Effector memory CD4-positive, alpha-beta T cell (primary cell): ENCODE measurements around the gene STK11IP.
"Not testable (repeated sequence)": the region's sequence is repeated elsewhere in the genome, so short reads cannot be mapped to it uniquely, and the experiment has no call there.

Experiments used
- DNase-seq, 3 donors: peaks; one replicate each; pipeline ENCODE4 v3.0.0-alpha.2; 2020
- H3K27ac ChIP-seq: 2 replicates; pipeline ENCODE4 v1.7.0; 2013; ENCODE audit warnings: mild to moderate bottlenecking, low read length, moderate library complexity; ENCODE audit not compliant: insufficient read depth, poor library complexity, severe bottlenecking
- H3K27me3 ChIP-seq: replicated peaks from 2 replicates; pipeline ENCODE4 v1.7.0; 2013; ENCODE audit warnings: mild to moderate bottlenecking, low read length; ENCODE audit not compliant: insufficient read depth, control insufficient read depth, poor library complexity, severe bottlenecking
- H3K36me3 ChIP-seq: 2 replicates; pipeline ENCODE4 v1.7.0; 2013; ENCODE audit warnings: mild to moderate bottlenecking, low read length, moderate library complexity; ENCODE audit not compliant: control insufficient read depth, insufficient read depth
- H3K4me1 ChIP-seq: 2 replicates; pipeline ENCODE4 v1.7.0; 2013; ENCODE audit warnings: low read length, mild to moderate bottlenecking; ENCODE audit not compliant: control insufficient read depth, insufficient read depth, poor library complexity, severe bottlenecking
- H3K4me3 ChIP-seq: 2 replicates; pipeline ENCODE4 v1.7.0; 2013; ENCODE audit warnings: low read length, low read depth, mild to moderate bottlenecking; ENCODE audit not compliant: insufficient read depth, poor library complexity, severe bottlenecking
- H3K9me3 ChIP-seq: 2 replicates; pipeline ENCODE4 v1.7.0; 2013; ENCODE audit warnings: mild to moderate bottlenecking, low read length, moderate library complexity; ENCODE audit not compliant: control insufficient read depth

STK11IP gene

DNA sequence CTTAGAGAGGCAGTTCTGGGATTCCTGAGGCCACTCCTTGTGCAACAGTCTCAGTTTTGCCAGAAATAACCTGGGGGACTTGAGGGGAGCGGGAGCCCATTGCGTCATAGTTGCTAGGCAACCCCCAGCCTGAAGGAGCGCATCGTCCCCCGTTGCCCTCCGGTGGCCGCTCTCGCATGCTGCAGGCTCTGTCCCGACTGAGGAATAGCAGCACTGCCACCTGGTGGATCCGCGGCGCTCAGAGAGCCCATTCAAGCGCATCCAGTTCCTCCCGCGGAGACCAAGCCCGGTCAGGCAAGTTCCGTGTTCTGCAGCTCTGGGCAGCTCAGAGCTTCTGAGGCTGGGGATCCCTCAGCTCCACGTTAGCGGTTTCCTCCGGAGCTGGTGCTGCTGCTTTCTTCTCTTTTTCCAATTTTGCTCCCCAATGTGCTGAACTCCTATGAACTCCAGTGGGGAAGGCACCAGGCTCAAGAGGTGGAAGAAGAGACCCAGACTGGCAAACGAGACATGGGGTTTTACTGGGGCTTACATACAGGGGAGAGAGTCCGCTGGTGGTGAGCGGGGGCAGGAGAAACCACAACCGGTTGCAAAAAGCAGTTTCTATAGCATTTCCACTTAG lies 44.9 kb downstream of the STK11IP start:
- H3K27ac ChIP-seq, result no peak overlapping the region
- no peaks in the 10 kb centered on the region for H3K9me3 ChIP-seq
- DNase-seq, result peak; percentile 68 to 76 (median 70)
- no peaks in the 10 kb centered on the region for H3K36me3 ChIP-seq
- H3K4me1 ChIP-seq, result no peaks in the 10 kb centered on the region
- no peak overlapping the region for H3K4me3 ChIP-seq
- H3K27me3 ChIP-seq, result peaks cover 6% of the 10 kb centered on the region

DNA sequence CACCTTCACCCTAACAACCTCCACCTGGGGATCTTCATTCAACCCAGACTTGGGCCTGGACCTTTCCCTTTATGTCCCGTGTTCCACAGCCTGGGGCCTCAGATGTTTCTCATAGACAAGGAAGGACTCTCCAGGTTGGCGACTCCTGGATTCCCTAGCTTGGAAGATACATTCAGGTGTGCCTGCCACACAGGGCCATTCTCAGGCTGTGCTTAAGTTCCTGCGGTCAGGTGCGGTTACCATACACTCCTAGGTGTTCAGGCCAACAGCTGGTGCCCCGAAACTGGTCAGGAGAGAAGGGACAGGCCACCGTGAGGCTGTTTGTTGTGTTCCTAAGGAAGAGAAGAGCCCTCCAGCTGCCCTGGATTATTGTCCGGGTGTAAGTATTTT lies 45.4 kb downstream of the STK11IP start:
- Histone ChIP-seq H3K27me3 (peaks cover 11% of the 10 kb centered on the region), H3K9me3 (no peaks in the 10 kb centered on the region), H3K27ac (no peak overlapping the region), H3K4me3 (no peak overlapping the region), H3K36me3 (no peaks in the 10 kb centered on the region), H3K4me1 (no peaks in the 10 kb centered on the region)
- DNase-seq, result no peak

DNA sequence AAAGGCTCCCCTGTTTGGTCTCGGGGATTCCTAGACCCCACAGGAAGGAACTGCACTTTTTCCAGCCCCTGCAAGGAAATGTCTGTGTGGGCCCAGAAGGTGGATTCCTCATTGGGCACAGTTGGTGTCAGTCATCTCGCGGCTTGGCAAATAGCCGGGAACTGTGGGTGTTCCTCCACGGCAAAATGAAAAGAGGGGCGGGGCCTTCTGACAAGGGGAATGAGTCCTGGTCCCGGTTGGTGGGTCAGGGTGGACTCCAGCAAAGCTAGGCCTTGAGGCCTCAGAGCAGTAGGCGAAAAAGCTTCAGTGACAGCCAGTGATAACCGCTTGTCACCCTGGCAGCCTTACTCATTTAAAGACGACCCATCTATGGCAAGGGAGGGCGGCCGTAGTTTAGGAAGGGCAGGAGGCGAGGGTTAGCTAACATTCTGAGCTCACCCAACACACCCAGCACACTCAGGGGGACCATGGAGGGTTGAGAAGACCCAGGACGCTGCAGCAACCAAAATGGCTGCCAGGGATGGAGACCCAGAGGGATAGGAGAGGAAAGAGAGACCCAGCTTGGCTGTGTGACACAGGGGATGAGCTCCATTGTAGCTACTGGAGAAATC lies 46.2 kb downstream of the STK11IP start:
- Histone ChIP-seq H3K9me3 (no peaks in the 10 kb centered on the region), H3K4me3 (no peak overlapping the region), H3K27ac (no peak overlapping the region), H3K36me3 (no peaks in the 10 kb centered on the region), H3K27me3 (peaks cover 14% of the 10 kb centered on the region), H3K4me1 (no peaks in the 10 kb centered on the region)
- DNase-seq, result no peak

DNA sequence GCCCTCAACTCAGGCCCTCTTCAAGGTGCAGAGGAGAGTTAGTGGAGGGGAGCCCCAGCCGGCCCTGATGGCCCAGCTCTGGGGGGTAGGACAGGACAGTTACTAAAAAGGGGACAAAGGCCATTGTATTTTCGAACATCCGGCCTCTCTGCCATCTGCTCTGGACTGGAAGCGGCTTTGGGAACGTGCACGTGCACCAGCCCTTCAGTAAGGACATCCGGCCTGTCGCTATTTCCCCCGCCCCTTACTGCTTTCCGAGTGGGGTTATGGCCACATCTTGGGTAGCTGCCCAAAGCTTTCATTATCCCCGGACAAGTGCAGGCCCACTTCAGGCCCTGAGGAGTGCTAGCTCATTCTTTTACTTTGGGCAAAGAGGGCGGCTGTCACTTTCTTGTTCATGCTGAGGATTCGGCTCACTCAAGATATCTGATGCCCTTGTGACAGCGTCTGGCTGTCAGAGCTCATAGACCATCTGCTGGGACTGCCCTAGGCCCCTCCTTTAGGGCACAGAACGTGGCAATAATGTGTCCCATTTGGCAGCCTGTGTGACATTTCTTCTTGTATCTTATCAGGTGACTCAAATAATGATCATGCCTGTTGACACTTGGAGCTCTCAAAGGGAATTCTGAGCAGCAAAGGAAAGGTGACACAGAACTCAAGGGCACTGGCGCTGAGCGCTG lies 47.3 kb downstream of the STK11IP start:
- peaks cover 17% of the 10 kb centered on the region for H3K27me3 ChIP-seq
- H3K9me3 ChIP-seq, result no peaks in the 10 kb centered on the region
- H3K27ac ChIP-seq, result no peak overlapping the region
- H3K4me3 ChIP-seq, result no peak overlapping the region
- H3K4me1 ChIP-seq, result no peaks in the 10 kb centered on the region
- DNase-seq, result no peak
- no peaks in the 10 kb centered on the region for H3K36me3 ChIP-seq

DNA sequence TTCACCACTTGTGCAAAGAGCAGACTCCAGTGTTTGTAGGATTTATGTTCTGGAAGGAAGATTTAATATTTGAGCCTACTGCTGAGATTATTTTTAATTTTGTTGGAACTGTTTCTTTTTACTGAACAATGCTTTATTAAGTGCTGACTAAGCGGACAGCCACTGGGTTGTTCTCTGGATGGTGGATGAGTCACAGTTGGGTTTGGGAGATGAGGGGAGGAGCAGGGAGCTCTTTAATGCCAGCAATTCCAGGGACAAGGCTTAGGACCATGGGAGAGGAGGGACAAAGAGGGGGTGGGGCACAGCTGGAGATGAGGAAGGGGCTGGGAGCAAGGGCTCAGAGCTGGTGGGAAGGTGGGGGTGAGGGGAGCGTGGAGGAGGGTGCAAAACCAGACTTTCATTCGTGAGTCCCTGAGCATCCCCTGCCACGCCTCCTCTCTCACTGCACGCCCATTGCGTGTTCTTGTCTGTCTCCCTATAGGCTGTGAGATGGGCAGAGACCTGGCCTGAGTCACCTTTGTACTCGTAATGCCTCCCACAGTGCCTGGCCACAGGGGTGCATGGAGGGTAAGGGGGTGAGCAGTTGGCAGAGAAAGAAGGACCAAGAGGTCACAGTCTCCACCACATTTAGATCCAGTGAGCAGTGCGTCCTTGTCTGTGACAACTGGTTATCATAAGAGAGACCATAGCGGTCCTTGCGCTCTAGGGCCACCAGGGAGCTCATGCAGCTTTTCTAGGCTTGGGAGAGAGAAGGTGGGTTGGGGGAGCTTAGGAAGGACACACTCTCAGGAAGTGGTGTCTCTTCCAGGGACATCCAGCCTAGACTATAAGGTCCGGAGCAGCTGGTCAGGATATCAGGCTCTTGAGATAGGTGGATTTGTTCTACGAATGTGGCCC lies 48.2 kb downstream of the STK11IP start:
- no peak for DNase-seq
- Histone ChIP-seq H3K9me3 (no peaks in the 10 kb centered on the region), H3K4me3 (no peak overlapping the region), H3K36me3 (no peaks in the 10 kb centered on the region), H3K27me3 (peaks cover 14% of the 10 kb centered on the region), H3K27ac (no peak overlapping the region), H3K4me1 (no peaks in the 10 kb centered on the region)

DNA sequence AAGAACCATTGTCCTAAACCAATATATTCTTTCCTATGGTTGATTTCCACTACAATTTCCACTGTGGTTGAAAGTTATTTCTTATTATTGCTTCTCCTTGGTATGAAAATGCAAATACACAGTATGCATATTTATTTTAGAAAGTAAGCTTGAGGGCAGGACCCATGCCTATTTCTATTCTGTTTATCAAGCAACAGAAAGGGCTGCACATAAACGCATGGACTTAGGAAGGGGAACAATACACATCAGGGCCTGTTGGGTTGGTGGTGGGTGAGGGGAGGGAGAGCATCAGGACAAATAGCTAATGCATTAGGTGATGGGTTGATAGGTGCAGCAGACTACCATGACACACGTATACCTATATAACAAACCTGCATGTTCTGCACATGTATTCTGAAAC lies 50.5 kb downstream of the STK11IP start:
- Histone ChIP-seq H3K27ac (no peak overlapping the region), H3K27me3 (peaks cover 11% of the 10 kb centered on the region), H3K36me3 (no peaks in the 10 kb centered on the region), H3K4me3 (no peak overlapping the region), H3K4me1 (no peaks in the 10 kb centered on the region), H3K9me3 (no peaks in the 10 kb centered on the region)
- no peak for DNase-seq

DNA sequence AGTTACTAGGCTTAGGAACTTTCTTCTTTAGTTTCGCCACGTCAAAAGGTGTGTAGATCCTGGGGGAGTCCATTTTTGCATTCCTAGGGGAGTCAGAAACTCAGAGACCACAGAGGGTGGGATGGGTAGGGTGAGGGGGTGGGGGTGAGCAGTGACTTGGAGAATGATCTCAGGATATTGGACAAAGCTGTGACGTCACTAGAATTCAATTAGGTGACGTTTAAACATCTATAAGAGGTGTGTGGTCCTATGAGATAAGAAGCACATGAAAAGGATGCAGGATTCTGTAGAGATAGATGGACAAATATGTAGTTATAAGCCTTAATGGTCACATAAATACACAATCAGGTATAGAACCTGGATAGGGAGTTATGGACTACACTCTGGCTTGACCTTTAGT lies 51.3 kb downstream of the STK11IP start:
- DNase-seq, result no peak
- peaks cover 11% of the 10 kb centered on the region for H3K27me3 ChIP-seq
- no peaks in the 10 kb centered on the region for H3K4me1 ChIP-seq
- no peaks in the 10 kb centered on the region for H3K36me3 ChIP-seq
- H3K9me3 ChIP-seq, result no peaks in the 10 kb centered on the region
- H3K27ac ChIP-seq, result no peak overlapping the region
- no peak overlapping the region for H3K4me3 ChIP-seq

DNA sequence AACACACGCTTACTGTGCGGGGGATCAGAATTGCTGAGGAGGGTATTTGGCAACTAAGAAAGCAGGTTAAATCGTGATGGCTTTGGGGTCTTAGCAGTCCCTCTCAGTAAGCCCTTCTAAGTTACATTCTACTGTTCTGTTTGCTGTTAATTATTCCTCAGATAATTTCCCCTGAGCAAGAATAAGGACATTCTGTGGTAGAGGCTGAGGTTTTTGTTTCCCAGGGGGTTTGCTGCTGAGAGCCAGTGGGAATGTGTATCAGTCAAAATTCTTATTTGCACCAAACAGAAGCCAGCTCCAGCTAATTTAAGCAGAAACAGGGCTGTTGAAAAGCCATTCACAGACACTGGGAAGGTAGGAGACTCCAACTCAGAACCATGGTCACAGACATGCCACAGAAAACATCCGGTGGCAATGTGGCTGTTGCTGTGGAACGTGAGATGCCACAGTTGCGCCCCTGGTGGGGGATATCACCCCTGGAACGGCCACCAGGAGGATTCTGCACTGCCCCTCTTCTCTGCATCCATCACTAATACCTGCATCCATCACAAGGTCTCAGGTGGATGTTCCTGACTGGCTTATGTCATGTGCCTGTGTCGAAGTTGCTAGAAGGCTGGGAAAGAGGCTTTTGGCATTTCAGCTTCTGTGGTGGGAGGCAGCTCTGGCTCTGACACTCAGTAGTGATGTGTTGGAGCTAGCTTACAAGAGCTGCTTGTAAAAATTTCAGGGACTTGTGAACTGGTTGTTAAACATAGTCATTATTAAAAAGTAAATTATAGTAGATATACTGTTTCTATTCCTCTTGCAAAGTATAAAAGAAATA lies 53.0 kb downstream of the STK11IP start:
- no peaks in the 10 kb centered on the region for H3K4me1 ChIP-seq
- H3K27ac ChIP-seq, result no peak overlapping the region
- no peaks in the 10 kb centered on the region for H3K36me3 ChIP-seq
- peaks cover 11% of the 10 kb centered on the region for H3K27me3 ChIP-seq
- no peak for DNase-seq
- H3K9me3 ChIP-seq, result no peaks in the 10 kb centered on the region
- no peak overlapping the region for H3K4me3 ChIP-seq

DNA sequence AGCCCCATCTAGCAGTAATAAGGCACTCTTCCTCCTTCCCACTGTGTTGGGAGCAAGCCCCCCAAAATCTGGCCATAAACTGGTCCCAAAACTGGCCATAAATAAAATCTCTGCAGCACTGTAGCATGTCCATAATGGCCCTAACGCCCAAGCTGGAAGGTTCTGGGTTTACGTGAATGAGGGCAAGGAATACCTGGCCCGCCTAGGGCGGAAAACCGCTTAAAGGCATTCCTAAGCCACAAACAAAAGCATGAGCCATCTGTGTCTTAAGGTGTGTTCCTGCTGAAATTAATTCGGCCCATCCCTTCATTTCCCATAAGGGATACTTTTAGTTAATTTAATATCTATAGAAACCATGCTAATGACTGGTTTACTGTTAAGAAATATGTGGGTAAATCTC lies 54.0 kb downstream of the STK11IP start:
- H3K9me3 ChIP-seq, H3K27ac ChIP-seq, DNase-seq, H3K4me1 ChIP-seq, H3K36me3 ChIP-seq, H3K4me3 ChIP-seq: not testable (repeated sequence)
- peaks cover 11% of the 10 kb centered on the region for H3K27me3 ChIP-seq
